Thymus (tissue), 11 donors: ENCODE results near the gene NUMA1. TPM values are rescaled to one million over a fixed set of nuclear protein-coding genes. Genes with fewer than 3 reads are reported as not detected.

ENCODE experiments used
- DNase-seq, 9 donors: peaks; one replicate each; pipeline ENCODE4 v3.0.0-alpha.2; 2013; ENCODE audit warnings: low spot score in 9 of 9, low read depth in 6 of 9, missing footprints in 1 of 9
- H3K27ac ChIP-seq, 2 donors: one replicate each; pipeline ENCODE4 v1.5.1; 2013; ENCODE audit warnings: control low read depth in 1 of 2, low read depth in 1 of 2, low read length in 1 of 2, mild to moderate bottlenecking in 1 of 2, moderate library complexity in 1 of 2
- H3K27me3 ChIP-seq, 2 donors: one replicate each; pipeline ENCODE4 v1.5.1; 2013; ENCODE audit warnings: low read length in 1 of 2; ENCODE audit not compliant: control insufficient read depth in 2 of 2, insufficient read depth in 1 of 2
- H3K36me3 ChIP-seq, 2 donors: one replicate each; pipeline ENCODE4 v1.5.1; 2013; ENCODE audit warnings: low read length in 1 of 2, mild to moderate bottlenecking in 1 of 2, moderate library complexity in 1 of 2; ENCODE audit not compliant: control insufficient read depth in 2 of 2, insufficient read depth in 2 of 2
- H3K4me1 ChIP-seq, 2 donors: one replicate each; pipeline ENCODE4 v1.5.1; 2013; ENCODE audit warnings: low read length in 2 of 2; ENCODE audit not compliant: control insufficient read depth in 2 of 2, insufficient read depth in 2 of 2
- H3K4me3 ChIP-seq, 2 donors: one replicate each; pipeline ENCODE4 v1.5.1; 2013; ENCODE audit warnings: low read length in 2 of 2, control low read depth in 1 of 2, mild to moderate bottlenecking in 1 of 2
- H3K9me3 ChIP-seq, 2 donors: one replicate each; pipeline ENCODE4 v1.5.1; 2013; ENCODE audit warnings: low read length in 1 of 2, mild to moderate bottlenecking in 1 of 2; ENCODE audit not compliant: control insufficient read depth in 2 of 2, insufficient read depth in 1 of 2
- WGBS: extraction: QIAGEN DNeasy Blood & Tissue Kit; methylation state at CpG from one replicate; pipeline ENCODE4 v1.1.7; 2013; 5-methylcytosine and 5-hydroxymethylcytosine counted together
- polyA plus RNA-seq: library from polyadenylated mRNA; stranded (reverse); fragments of 200-250 nt; gene quantifications from one replicate; pipeline ENCODE4 v1.2.3, GENCODE V29; 2013
- total RNA-seq: library from RNA; stranded (reverse); fragments of 120-200 nt; gene quantifications from one replicate; pipeline ENCODE4 v1.2.4, GENCODE V29; 2013
- donor health status: healthy.

Gene NUMA1
- total and polyA plus RNA-seq, 2 donors = 76.4 to 210 TPM

DNA sequence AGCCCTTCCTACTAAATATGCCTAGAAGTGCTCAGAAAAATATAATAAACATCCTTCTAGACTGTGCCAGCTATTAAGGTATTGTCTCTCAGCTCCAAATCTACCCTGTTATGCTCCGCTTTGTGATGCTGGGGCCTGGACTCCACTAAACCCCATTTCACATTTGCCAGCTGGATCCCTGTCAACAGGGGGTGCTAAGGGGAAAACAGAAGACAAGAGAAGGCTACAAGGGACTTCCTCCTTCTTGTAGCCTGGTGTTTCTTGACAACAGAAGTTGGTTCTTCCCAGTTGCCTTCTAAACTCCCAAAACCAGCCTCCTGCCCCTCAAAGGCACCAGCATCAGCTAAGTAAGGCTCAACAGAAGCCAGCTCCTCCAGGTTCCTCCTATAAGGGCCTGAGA, 5.2 kb downstream of the NUMA1 start:
- peaks cover 0 to 13% of the 10 kb centered on the region in 2 donors for H3K36me3 ChIP-seq
- peaks cover 10 to 32% of the 10 kb centered on the region in 2 donors for H3K4me1 ChIP-seq
- H3K27ac ChIP-seq = peak overlapping the region; percentile 47 to 62
- DNase-seq = peak in 3 of 9 donors; percentile 11 to 49 (median 29)
- H3K4me3 ChIP-seq = no peak overlapping the region
- no peaks in the 10 kb centered on the region for H3K27me3 ChIP-seq
- 95% methylated on average over 1 of the region's 1 CpG for WGBS
- no peaks in the 10 kb centered on the region for H3K9me3 ChIP-seq

DNA sequence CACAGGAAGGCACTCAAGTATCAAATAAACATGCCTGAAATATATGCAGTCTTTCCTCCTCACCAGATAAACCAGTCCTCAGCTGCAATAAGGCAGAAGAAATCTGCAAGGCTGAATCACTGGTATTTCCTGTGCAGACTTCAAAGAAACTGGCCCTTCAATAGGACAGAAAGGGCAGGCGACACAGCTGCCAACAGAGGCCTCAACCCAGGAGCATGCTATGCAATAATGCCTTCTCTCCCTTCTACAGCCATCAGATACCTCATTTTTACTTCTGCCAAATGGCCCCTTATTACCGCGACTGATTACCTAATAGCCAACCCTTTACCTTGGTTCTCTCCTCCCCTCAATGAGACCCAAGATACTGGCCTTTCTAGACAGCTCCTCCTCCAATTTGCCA, 8.0 kb downstream of the NUMA1 start:
- peak overlapping the region in 1 of 2 donors; percentile 43 for H3K27ac ChIP-seq
- peaks cover 0 to 28% of the 10 kb centered on the region in 2 donors for H3K36me3 ChIP-seq
- no peaks in the 10 kb centered on the region for H3K9me3 ChIP-seq
- no peak overlapping the region for H3K4me3 ChIP-seq
- 73% methylated on average over 3 of the region's 3 CpGs for WGBS
- H3K27me3 ChIP-seq = no peaks in the 10 kb centered on the region
- DNase-seq = peak in 1 of 9 donors; percentile 9
- H3K4me1 ChIP-seq = peaks cover 2 to 23% of the 10 kb centered on the region in 2 donors

DNA sequence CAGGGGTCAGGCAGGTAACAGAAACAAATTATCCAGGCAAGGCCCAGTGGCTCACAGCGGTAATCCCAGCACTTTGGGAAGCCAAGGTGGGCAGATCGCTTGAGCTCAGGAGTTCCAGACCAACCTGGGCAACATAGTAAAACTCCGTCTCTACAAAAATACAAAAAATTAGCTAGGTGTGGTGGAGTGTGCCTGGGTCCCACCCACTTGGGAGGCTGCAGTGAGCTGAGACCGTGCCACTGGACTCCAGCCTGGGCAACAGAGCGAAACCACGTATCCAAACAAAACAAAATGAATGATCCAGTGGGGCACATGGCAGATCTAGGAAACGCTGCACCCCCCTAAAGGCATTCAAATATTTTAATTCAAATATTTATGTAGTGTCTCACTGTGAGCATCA, 9.9 kb downstream of the NUMA1 start:
- Histone ChIP-seq H3K36me3 (peaks cover 0 to 28% of the 10 kb centered on the region in 2 donors), H3K9me3 (no peaks in the 10 kb centered on the region), H3K27ac (peak overlapping the region; percentile 8 to 37), H3K4me3 (no peak overlapping the region), H3K4me1 (peaks cover 2 to 23% of the 10 kb centered on the region in 2 donors), H3K27me3 (no peaks in the 10 kb centered on the region)
- no peak for DNase-seq
- 97% methylated on average over 7 of the region's 7 CpGs for WGBS

DNA sequence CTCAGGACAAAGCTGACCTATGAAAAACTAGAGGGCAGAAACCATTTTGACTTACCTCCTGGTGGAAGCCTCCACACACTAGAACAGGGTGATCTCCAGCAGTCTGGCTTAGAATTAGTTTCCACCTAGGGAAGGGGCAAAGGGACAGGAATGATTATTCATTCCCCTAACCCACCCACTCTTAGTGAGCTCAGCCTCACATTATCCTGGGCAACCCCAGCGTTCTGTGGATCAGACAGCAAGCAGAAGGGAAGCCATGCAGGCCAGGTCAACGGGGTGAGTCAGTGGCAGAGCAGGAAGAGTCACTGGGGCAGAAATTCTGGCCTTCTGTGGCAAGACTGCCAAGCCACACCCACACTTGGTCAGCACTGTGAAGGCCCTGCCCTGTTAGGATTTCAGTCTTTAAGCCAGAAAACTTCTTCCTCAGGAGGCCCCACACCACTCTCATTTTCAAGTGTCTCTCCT, 10.5 kb downstream of the NUMA1 start:
- H3K27me3 ChIP-seq = no peaks in the 10 kb centered on the region
- peak overlapping the region in 1 of 2 donors; percentile 37 for H3K27ac ChIP-seq
- peaks cover 2 to 19% of the 10 kb centered on the region in 2 donors for H3K4me1 ChIP-seq
- peaks cover 0 to 28% of the 10 kb centered on the region in 2 donors for H3K36me3 ChIP-seq
- H3K9me3 ChIP-seq = no peaks in the 10 kb centered on the region
- no peak overlapping the region for H3K4me3 ChIP-seq
- WGBS = 66% methylated on average over 2 of the region's 2 CpGs
- DNase-seq = no peak

DNA sequence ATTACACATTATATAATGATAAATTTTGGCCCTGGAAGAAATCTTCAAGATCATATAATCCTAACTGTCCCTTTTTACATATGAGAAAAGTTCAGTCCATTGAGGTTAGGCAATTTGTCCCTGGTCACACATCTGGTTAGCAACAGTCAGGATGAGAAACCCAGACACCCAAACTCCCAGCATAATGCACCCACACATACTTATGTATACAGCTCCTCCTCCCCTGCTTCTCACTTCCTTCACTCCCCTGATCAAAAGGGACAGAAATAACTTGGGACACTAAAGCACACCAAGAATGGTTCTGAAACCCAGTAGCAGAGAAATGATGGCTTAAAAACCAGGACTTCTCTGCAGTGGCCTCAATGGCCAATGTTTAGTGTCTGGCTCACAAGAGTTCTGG, 11.1 kb downstream of the NUMA1 start:
- H3K9me3 ChIP-seq = no peaks in the 10 kb centered on the region
- no peaks in the 10 kb centered on the region for H3K27me3 ChIP-seq
- DNase-seq = no peak
- H3K4me1 ChIP-seq = peaks cover 2 to 19% of the 10 kb centered on the region in 2 donors
- no peak overlapping the region for H3K4me3 ChIP-seq
- H3K36me3 ChIP-seq = peaks cover 0 to 28% of the 10 kb centered on the region in 2 donors
- peak overlapping the region in 1 of 2 donors; percentile 24 for H3K27ac ChIP-seq

DNA sequence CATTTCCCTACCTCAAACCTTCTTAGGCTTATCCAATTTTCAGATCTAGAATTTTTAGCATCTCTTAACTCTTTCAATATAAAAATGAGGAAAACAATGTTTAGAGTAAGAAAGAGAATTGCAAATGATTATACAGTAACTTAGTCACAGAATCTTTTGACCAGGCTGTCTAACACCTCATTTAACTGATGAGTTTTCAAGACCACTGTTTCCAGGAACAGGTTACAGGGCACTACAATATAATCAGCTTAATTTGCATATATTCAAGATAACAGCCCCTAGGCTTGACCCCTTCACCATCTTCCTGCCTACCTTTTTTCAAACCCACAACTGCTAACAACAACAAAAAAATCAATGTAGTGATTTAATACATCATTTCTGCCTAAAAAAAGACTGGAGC, 12.7 kb downstream of the NUMA1 start:
- peaks cover 2 to 19% of the 10 kb centered on the region in 2 donors for H3K4me1 ChIP-seq
- no peak for DNase-seq
- no peaks in the 10 kb centered on the region for H3K9me3 ChIP-seq
- no peak overlapping the region for H3K27ac ChIP-seq
- no peak overlapping the region for H3K4me3 ChIP-seq
- H3K36me3 ChIP-seq = peaks cover 3 to 28% of the 10 kb centered on the region in 2 donors
- H3K27me3 ChIP-seq = no peaks in the 10 kb centered on the region

DNA sequence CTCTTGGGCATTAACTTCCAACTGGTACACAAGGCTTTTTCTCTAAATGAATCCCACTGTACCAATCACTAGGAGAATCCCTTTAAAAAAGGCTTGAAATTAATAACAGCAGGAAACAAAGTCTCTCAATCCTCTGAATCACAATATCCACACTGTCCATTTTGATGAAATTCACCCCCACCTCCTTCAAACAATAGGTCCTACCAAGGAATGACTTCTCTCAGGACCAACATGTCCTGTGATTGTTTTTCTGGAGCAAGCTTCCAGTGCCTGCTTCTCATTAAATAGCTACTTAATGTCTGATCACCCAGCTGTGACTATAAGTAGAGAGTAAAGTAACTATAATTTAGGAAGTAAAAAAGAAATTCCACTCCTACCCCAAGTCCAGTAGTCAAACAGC, 13.1 kb downstream of the NUMA1 start:
- H3K4me1 ChIP-seq = peaks cover 2 to 15% of the 10 kb centered on the region in 2 donors
- H3K27ac ChIP-seq = no peak overlapping the region

DNA sequence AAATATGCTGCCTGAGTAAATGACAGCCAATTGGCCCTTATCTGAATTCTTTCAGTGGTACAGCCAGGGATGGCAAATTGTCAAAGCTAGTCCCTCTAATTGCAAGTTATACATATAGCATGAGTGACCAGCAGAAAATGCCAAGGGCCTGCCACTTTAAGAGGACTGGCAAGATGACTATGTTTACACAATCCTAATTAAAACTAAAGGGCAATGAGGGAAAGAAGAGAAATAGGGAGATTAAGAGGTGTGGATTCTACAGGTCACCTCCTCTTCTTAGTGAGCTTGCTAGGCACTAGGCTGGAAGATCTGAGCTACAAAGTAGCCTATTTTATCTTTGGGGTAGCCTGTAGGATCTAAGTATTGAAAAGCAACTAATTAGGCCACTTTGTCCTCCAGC, 13.5 kb downstream of the NUMA1 start:
- no peak for DNase-seq
- no peak overlapping the region for H3K4me3 ChIP-seq

More for the DNA sequence above, 13.1 kb downstream of the NUMA1 start:
- H3K9me3 ChIP-seq = no peaks in the 10 kb centered on the region
- no peaks in the 10 kb centered on the region for H3K27me3 ChIP-seq
- peaks cover 3 to 28% of the 10 kb centered on the region in 2 donors for H3K36me3 ChIP-seq
- no peak overlapping the region for H3K4me3 ChIP-seq
- no peak for DNase-seq

DNA sequence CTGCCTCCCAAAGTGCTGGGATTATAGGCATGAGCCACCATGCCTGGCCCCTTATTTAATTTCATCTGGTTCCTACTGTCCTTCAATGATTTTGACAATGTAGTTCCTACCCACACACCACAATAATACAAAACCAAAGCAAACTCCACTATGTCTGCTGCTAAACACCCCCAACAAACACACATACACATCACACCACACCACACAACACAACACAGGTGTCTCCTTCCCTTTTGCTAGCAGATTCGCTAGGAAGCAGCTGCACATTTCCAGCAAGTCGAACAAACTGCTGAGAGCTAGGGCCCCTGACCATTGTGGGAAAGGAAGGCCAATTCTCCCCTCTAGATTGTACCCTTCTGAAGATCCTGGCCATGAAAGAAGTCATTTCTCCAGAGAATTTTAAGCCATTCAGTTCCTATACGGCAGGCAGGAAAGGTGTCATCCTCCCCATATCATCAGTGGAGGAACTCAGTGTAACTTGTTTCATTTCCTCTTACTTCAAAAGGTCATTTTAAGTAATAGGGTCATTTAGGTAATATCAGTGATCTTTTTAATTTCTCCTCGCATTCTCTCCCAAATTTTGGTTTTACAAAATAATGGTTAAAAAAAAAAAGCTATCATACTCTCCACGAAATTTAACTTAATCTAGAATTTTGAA, 18.5 kb downstream of the NUMA1 start:
- DNase-seq = no peak
- Histone ChIP-seq H3K36me3 (peaks cover 10 to 18% of the 10 kb centered on the region in 2 donors), H3K4me3 (no peak overlapping the region), H3K27me3 (no peaks in the 10 kb centered on the region), H3K9me3 (no peaks in the 10 kb centered on the region), H3K27ac (no peak overlapping the region), H3K4me1 (no peaks in the 10 kb centered on the region)
- WGBS = 93% methylated on average over 5 of the region's 5 CpGs

More for the DNA sequence above, 13.5 kb downstream of the NUMA1 start:
- no peaks in the 10 kb centered on the region for H3K9me3 ChIP-seq
- no peaks in the 10 kb centered on the region for H3K27me3 ChIP-seq
- H3K4me1 ChIP-seq = peaks cover 0 to 11% of the 10 kb centered on the region in 2 donors
- peaks cover 3 to 29% of the 10 kb centered on the region in 2 donors for H3K36me3 ChIP-seq
- no peak overlapping the region for H3K27ac ChIP-seq
